Measurements from ENCODE around the gene SCRN3.
"Not testable (repeated sequence)": the region's sequence is repeated elsewhere in the genome, so short reads cannot be mapped to it uniquely, and the experiment has no call there.

Gene SCRN3

GRCh38 chr2:174410039-174410438, 14.5 kb downstream of the SCRN3 start:
- DNase-seq (ENCODE audit: low read depth): not testable (repeated sequence)

GRCh38 chr2:174412256-174412655, 16.7 kb downstream of the SCRN3 start:
- DNase-seq (ENCODE audit: low read depth): no peak

GRCh38 chr2:174428214-174428613, 32.7 kb downstream of the SCRN3 start:
- no peak for DNase-seq (ENCODE audit: low read depth)

GRCh38 chr2:174430066-174430465, 34.5 kb downstream of the SCRN3 start:
- no peak for DNase-seq (ENCODE audit: low read depth)

GRCh38 chr2:174431902-174432301, 36.4 kb downstream of the SCRN3 start:
- DNase-seq (ENCODE audit: low read depth): no peak

- no peak for DNase-seq (ENCODE audit: low read depth)
Observed at GRCh38 chr2:174436351-174436750, 40.8 kb downstream of the SCRN3 start.

GRCh38 chr2:174438146-174438886, 42.8 kb downstream of the SCRN3 start:
- no peak for DNase-seq (ENCODE audit: low read depth)

- no peak for DNase-seq (ENCODE audit: low read depth)
Observed at GRCh38 chr2:174439323-174439722, 43.8 kb downstream of the SCRN3 start.

- no peak for DNase-seq (ENCODE audit: low read depth)
Observed at GRCh38 chr2:174439950-174440349, 44.4 kb downstream of the SCRN3 start.

- DNase-seq (ENCODE audit: low read depth): no peak
Observed at GRCh38 chr2:174442546-174443510, 47.3 kb downstream of the SCRN3 start.

- DNase-seq (ENCODE audit: low read depth): no peak
Observed at GRCh38 chr2:174444761-174445160, 49.2 kb downstream of the SCRN3 start.

GRCh38 chr2:174445248-174445647, 49.7 kb downstream of the SCRN3 start:
- no peak for DNase-seq (ENCODE audit: low read depth)

- no peak for DNase-seq (ENCODE audit: low read depth)
Observed at GRCh38 chr2:174446531-174446930, 51.0 kb downstream of the SCRN3 start.

GRCh38 chr2:174449033-174449432, 53.5 kb downstream of the SCRN3 start:
- DNase-seq (ENCODE audit: low read depth): no peak

GRCh38 chr2:174450021-174450816, 54.7 kb downstream of the SCRN3 start:
- no peak for DNase-seq (ENCODE audit: low read depth)

GRCh38 chr2:174454566-174454965, 59.0 kb downstream of the SCRN3 start:
- no peak for DNase-seq (ENCODE audit: low read depth)

GRCh38 chr2:174461221-174461620, 65.7 kb downstream of the SCRN3 start:
- no peak for DNase-seq (ENCODE audit: low read depth)

GRCh38 chr2:174465327-174465726, 69.8 kb downstream of the SCRN3 start:
- DNase-seq (ENCODE audit: low read depth): no peak

- DNase-seq (ENCODE audit: low read depth): no peak
Observed at GRCh38 chr2:174473796-174474195, 78.3 kb downstream of the SCRN3 start.

GRCh38 chr2:174477759-174478158, 82.2 kb downstream of the SCRN3 start:
- DNase-seq (ENCODE audit: low read depth): no peak

Data from activated T-cell treated with anti-CD3 and anti-CD28 coated beads for 1 hour (primary cell).